Ovary (tissue), 3 donors: ENCODE results near the gene THRA.

Source experiments
- POLR2A ChIP-seq: fragments of 450-650 bp; IDR thresholded peaks from one replicate; pipeline ENCODE4 v1.6.1; 2017; ENCODE audit warnings: antibody characterized with exemption, mild to moderate bottlenecking, moderate library complexity
- TF ChIP-seq, protein P1 (sequence below), 3 donors: fragments of 450-650 bp in 2 of 3; fragments of 200-600 bp in 1 of 3; IDR thresholded peaks; one replicate each; pipeline versions ENCODE4 v1.5.1 to v1.8.0; 2016 to 2022; ENCODE audit warnings: antibody characterized with exemption in 3 of 3, mild to moderate bottlenecking in 1 of 3
- donor health status: DM: no; HTN: no; CAD: no.

DNA sequence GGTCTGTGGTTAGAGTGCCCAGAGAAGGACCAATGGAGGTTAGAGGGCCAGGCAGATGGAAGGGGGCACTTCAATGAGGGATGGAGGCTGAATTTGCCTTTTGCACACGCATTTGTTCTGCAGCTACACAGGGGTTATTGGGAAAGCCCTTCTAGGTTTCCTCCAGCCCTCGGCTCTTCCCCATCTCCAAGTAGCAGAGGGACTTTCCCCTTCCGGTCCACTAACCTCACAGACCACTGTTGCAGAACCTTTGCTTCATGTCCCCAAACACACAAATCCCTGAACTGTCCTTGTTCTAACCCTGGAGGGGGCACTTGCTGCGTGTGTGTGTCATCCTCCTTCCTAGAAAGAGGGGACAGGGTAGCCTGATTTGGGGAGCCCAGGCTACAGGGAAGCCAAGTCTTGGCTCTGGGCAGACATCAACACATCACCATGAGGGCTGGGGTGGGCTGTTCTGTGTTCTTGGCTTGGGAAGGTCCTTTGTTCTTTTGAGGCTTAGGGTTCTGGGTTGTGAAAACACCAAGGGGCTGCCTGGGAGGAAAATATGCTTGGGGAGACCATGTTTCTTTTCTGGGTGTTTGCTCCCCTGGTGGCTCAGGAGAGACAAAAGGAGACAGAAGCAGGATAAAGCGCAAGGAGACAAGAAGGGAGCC is 44.9 kb downstream of the THRA start:
- TF ChIP-seq, protein P1, sequence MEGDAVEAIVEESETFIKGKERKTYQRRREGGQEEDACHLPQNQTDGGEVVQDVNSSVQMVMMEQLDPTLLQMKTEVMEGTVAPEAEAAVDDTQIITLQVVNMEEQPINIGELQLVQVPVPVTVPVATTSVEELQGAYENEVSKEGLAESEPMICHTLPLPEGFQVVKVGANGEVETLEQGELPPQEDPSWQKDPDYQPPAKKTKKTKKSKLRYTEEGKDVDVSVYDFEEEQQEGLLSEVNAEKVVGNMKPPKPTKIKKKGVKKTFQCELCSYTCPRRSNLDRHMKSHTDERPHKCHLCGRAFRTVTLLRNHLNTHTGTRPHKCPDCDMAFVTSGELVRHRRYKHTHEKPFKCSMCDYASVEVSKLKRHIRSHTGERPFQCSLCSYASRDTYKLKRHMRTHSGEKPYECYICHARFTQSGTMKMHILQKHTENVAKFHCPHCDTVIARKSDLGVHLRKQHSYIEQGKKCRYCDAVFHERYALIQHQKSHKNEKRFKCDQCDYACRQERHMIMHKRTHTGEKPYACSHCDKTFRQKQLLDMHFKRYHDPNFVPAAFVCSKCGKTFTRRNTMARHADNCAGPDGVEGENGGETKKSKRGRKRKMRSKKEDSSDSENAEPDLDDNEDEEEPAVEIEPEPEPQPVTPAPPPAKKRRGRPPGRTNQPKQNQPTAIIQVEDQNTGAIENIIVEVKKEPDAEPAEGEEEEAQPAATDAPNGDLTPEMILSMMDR (IDR thresholded peaks at IDR 0.05), result no peak
- no peak for TF ChIP-seq POLR2A
